Islet of Langerhans (tissue), 1 donor: ENCODE data around the gene MGAT4A.
"Not testable (repeated sequence)": the region's sequence is repeated elsewhere in the genome, so short reads cannot be mapped to it uniquely, and the experiment has no call there.

Source experiments
- FAIRE-seq: peaks from one replicate; lab custom pipeline; 2011; peaks lifted over from hg19 to GRCh38; lab: Jason Lieb, UNC

MGAT4A gene

GRCh38 chr2:98701230-98701629, 29.7 kb downstream of the MGAT4A start:
- FAIRE-seq: no peak

- FAIRE-seq: no peak
These were observed 32.0 kb downstream of the MGAT4A start for GRCh38 chr2:98698896-98699295.

GRCh38 chr2:98697651-98698337, 33.1 kb downstream of the MGAT4A start:
- FAIRE-seq: no peak

GRCh38 chr2:98696200-98696599, 34.7 kb downstream of the MGAT4A start:
- FAIRE-seq: no peak

GRCh38 chr2:98695255-98695654, 35.7 kb downstream of the MGAT4A start:
- no peak for FAIRE-seq

GRCh38 chr2:98693477-98693876, 37.5 kb downstream of the MGAT4A start:
- no peak for FAIRE-seq

GRCh38 chr2:98692090-98693054, 38.6 kb downstream of the MGAT4A start:
- FAIRE-seq: no peak

- no peak for FAIRE-seq
These were observed 39.6 kb downstream of the MGAT4A start for GRCh38 chr2:98691303-98691702.

- FAIRE-seq: peak; percentile 79
These were observed 44.7 kb downstream of the MGAT4A start for GRCh38 chr2:98685930-98686887.

GRCh38 chr2:98683728-98684127, 47.2 kb downstream of the MGAT4A start:
- FAIRE-seq: no peak

GRCh38 chr2:98676742-98677141, 54.2 kb downstream of the MGAT4A start:
- peak; percentile 73 for FAIRE-seq

- no peak for FAIRE-seq
These were observed 56.5 kb downstream of the MGAT4A start for GRCh38 chr2:98674233-98674964.

GRCh38 chr2:98669675-98670074, 61.3 kb downstream of the MGAT4A start:
- no peak for FAIRE-seq

- FAIRE-seq: no peak
These were observed 65.3 kb downstream of the MGAT4A start for GRCh38 chr2:98665677-98666076.

GRCh38 chr2:98664323-98664722, 66.6 kb downstream of the MGAT4A start:
- FAIRE-seq: no peak

GRCh38 chr2:98663511-98664090, 67.3 kb downstream of the MGAT4A start:
- FAIRE-seq: no peak

GRCh38 chr2:98659491-98659840, 71.5 kb downstream of the MGAT4A start:
- not testable (repeated sequence) for FAIRE-seq

GRCh38 chr2:98658816-98659490, 72.0 kb downstream of the MGAT4A start:
- no peak for FAIRE-seq

- FAIRE-seq: no peak
These were observed 74.1 kb downstream of the MGAT4A start for GRCh38 chr2:98656800-98657199.

GRCh38 chr2:98654699-98655495, 76.0 kb downstream of the MGAT4A start:
- FAIRE-seq: no peak
